OCI-LY1 (cell line): ENCODE data around the gene FXYD6.

ENCODE experiments used
- EZH2 ChIP-seq: fragments of 200-600 bp; sonication (generic), shearing (Covaris generic); IDR thresholded peaks from 2 replicates; pipeline ENCODE4 v1.8.0; 2017; ENCODE audit warnings: borderline replicate concordance, mixed run types, mild to moderate bottlenecking, antibody characterized with exemption, low read length, moderate library complexity, mixed read lengths
- TF ChIP-seq, protein P1 (sequence below): fragments of 200-600 bp; sonication (generic), shearing (Covaris generic); IDR thresholded peaks from 2 replicates; pipeline ENCODE4 v1.5.1; 2017; ENCODE audit warnings: mild to moderate bottlenecking, antibody characterized with exemption, low read length, moderate library complexity, mixed read lengths

DNA sequence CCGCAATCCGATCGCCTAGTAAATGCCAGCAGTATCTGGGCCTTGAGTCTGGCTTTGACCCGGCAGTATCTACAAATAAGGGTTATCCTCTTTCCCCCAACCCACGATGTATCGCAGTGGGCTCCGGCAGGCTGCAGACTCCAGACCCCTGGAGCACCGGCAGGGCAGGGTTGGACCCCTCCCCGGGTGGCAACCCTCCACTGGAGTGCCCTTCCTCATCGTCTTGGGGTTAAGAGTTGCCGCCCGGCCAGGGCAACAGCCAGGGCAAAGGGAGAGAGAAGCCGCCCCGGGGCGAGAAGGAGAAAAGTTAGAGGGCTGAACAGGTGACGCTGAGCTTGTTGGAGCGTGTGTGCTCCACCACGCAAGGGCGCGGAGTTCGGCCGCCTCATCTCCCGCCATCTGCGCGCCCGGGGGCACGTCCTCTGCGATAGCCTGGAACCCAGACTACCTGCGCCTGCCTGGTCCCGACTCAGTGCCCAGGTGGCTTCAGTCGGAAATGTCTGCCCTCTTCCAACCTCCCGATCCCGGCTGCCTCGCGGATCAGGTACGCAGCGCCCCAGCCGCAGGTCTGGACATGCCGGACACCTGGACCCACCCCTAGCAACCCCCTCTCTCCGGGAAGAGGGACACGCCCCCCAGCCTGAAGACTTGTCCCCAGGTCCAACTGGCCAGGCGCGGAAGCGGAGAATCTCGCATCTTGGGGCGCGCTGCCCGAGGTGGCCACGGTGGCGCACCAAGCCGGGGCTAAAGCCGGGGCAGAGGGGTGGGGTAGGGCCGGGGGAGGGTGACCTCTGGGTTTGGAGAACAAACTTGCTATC is 80.6 kb downstream of the FXYD6 start:
- TF ChIP-seq, protein P1, sequence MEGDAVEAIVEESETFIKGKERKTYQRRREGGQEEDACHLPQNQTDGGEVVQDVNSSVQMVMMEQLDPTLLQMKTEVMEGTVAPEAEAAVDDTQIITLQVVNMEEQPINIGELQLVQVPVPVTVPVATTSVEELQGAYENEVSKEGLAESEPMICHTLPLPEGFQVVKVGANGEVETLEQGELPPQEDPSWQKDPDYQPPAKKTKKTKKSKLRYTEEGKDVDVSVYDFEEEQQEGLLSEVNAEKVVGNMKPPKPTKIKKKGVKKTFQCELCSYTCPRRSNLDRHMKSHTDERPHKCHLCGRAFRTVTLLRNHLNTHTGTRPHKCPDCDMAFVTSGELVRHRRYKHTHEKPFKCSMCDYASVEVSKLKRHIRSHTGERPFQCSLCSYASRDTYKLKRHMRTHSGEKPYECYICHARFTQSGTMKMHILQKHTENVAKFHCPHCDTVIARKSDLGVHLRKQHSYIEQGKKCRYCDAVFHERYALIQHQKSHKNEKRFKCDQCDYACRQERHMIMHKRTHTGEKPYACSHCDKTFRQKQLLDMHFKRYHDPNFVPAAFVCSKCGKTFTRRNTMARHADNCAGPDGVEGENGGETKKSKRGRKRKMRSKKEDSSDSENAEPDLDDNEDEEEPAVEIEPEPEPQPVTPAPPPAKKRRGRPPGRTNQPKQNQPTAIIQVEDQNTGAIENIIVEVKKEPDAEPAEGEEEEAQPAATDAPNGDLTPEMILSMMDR = no peak
- TF ChIP-seq EZH2 = no peak
